CD4-positive, alpha-beta T cell (primary cell): ENCODE measurements around the gene TTYH3. TPM values are rescaled to one million over a fixed set of nuclear protein-coding genes. Genes with fewer than 3 reads are reported as not detected.
A peak's percentile ranks its signal among the peaks of the same experiment; 100 is the strongest.

Experiments
- ATAC-seq: fragments of 200-7000 bp; cut with Tn5 transposase; one replicate; pipeline ENCODE4 v1.10.0; 2022; ENCODE audit warnings: mild to moderate bottlenecking; ENCODE audit not compliant: poor library complexity
- CTCF ChIA-PET: fragments of 350-600 bp; sonication (Branson Sonifier 250); formaldehyde crosslinking; loops from one replicate; lab custom pipeline; 2021; ENCODE audit warnings: antibody characterized with exemption, inconsistent platforms; lab: Charles Lee
- POLR2A ChIA-PET: fragments of 350-600 bp; sonication (Branson Sonifier 250); formaldehyde crosslinking; loops from one replicate; lab custom pipeline; 2021; ENCODE audit warnings: antibody characterized with exemption, inconsistent platforms; lab: Charles Lee
- DNase-seq, 14 experiments: peaks; one replicate each; pipeline ENCODE4 v3.0.0-alpha.2; 2013 to 2020; ENCODE audit warnings: mixed read lengths in 2 of 14
- H3K27ac ChIP-seq, 2 donors: one replicate each; pipeline versions ENCODE4 v1.5.1 to v1.7.0; 2013; ENCODE audit warnings: low read length in 2 of 2, low read depth in 1 of 2, mild to moderate bottlenecking in 1 of 2
- H3K27me3 ChIP-seq, 2 experiments: 1 replicate in 1 of 2; 2 replicates in 1 of 2; pipeline versions ENCODE4 v1.6.1 to v1.7.0; 2013; ENCODE audit warnings: low read length in 2 of 2, control low read depth in 1 of 2, mild to moderate bottlenecking in 1 of 2, moderate library complexity in 1 of 2; ENCODE audit not compliant: insufficient read depth in 2 of 2, control insufficient read depth in 1 of 2
- H3K36me3 ChIP-seq: one replicate; pipeline ENCODE4 v1.6.1; 2013; ENCODE audit warnings: low read length, control low read depth; ENCODE audit not compliant: insufficient read depth
- H3K4me1 ChIP-seq: one replicate; pipeline ENCODE4 v1.6.1; 2013; ENCODE audit warnings: low read length, control low read depth; ENCODE audit not compliant: insufficient read depth
- H3K4me3 ChIP-seq: one replicate; pipeline ENCODE4 v1.5.1; 2013; ENCODE audit warnings: mild to moderate bottlenecking, low read length, moderate library complexity
- H3K9me3 ChIP-seq, 2 experiments: 1 replicate in 1 of 2; 2 replicates in 1 of 2; pipeline versions ENCODE4 v1.6.1 to v1.7.0; 2013; ENCODE audit warnings: low read length in 2 of 2, mild to moderate bottlenecking in 2 of 2, control low read depth in 1 of 2, moderate library complexity in 1 of 2; ENCODE audit not compliant: control insufficient read depth in 1 of 2, insufficient read depth in 1 of 2
- H3K27ac Mint-ChIP-seq: one replicate; pipeline ENCODE4 v1.8.0; 2020; ENCODE audit warnings: mixed read lengths
- H3K27me3 Mint-ChIP-seq: one replicate; pipeline ENCODE4 v1.8.0; 2021; ENCODE audit warnings: mixed read lengths
- H3K36me3 Mint-ChIP-seq: one replicate; pipeline ENCODE4 v1.8.0; 2021; ENCODE audit warnings: low read depth, mixed read lengths
- H3K4me1 Mint-ChIP-seq: one replicate; pipeline ENCODE4 v1.8.0; 2021; ENCODE audit warnings: low read depth, mixed read lengths
- H3K4me3 Mint-ChIP-seq: one replicate; pipeline ENCODE4 v1.8.0; 2020; ENCODE audit warnings: mild to moderate bottlenecking, mixed read lengths
- H3K9me3 Mint-ChIP-seq: one replicate; pipeline ENCODE4 v1.8.0; 2020; ENCODE audit warnings: mixed read lengths
- intact Hi-C, 2 experiments: fragments of 100-400 bp; cut with DNase I in 1 of 2; cut with micrococcal nuclease in 1 of 2; formaldehyde crosslinking; loops; one replicate each; pipeline versions ENCODE4 v1.15.1 to v1.9.0; 2023 to 2025; cut with DNase I, micrococcal nuclease
- total RNA-seq, 174 experiments: library from RNA in 2 of 174; stranded (reverse) in 2 of 174; gene quantifications; one replicate each; pipeline ENCODE4 v1.2.3 and lab custom pipeline; 2021 to 2026
- TF ChIP-seq, protein P1 (sequence below): fragments of 200-600 bp; IDR thresholded peaks from one replicate; pipeline ENCODE4 v1.8.0; 2022; ENCODE audit warnings: antibody characterized with exemption, mild to moderate bottlenecking

TTYH3 gene
- total RNA-seq, 2 experiments from 2014 or later, result 7.9 to 9.3 TPM

DNA sequence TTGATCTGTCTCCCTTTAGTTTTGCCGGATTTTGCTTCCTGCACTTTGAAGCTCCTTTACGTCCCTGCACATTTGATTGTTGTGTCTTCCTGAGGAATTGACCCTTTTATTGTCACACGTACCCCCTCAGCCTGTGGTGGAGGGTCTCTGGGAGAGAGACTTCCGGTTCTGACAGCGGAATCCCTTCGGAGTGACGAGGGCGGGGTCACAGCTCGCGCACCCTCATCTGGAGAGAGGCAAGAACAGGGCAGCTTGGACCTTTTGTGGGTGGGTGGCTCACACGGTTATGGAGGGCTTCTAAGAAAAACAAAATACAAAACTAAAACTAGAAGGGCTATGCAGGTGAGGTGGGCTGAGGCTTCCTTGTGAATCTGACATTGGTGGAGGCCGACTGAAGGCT lies 82.2 kb downstream of the TTYH3 start:
- TF ChIP-seq, protein P1, sequence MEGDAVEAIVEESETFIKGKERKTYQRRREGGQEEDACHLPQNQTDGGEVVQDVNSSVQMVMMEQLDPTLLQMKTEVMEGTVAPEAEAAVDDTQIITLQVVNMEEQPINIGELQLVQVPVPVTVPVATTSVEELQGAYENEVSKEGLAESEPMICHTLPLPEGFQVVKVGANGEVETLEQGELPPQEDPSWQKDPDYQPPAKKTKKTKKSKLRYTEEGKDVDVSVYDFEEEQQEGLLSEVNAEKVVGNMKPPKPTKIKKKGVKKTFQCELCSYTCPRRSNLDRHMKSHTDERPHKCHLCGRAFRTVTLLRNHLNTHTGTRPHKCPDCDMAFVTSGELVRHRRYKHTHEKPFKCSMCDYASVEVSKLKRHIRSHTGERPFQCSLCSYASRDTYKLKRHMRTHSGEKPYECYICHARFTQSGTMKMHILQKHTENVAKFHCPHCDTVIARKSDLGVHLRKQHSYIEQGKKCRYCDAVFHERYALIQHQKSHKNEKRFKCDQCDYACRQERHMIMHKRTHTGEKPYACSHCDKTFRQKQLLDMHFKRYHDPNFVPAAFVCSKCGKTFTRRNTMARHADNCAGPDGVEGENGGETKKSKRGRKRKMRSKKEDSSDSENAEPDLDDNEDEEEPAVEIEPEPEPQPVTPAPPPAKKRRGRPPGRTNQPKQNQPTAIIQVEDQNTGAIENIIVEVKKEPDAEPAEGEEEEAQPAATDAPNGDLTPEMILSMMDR, result no peak
- Mint-ChIP-seq H3K36me3 (no peaks in the 10 kb centered on the region), H3K4me3 (no peak overlapping the region), H3K4me1 (peaks cover 76% of the 10 kb centered on the region), H3K9me3 (no peaks in the 10 kb centered on the region), H3K27ac (peak overlapping the region; percentile 44), H3K27me3 (no peaks in the 10 kb centered on the region)
- DNase-seq (no peak), ATAC-seq (no peak)
- intact Hi-C loops, result loop anchor here in 1 of 2 experiments (10.0 kb wide), 1 partner anchor 149 kb away; no protein-coding TSS in a partner anchor
- Histone ChIP-seq H3K36me3 (no peaks in the 10 kb centered on the region), H3K9me3 (peaks cover 0 to 4% of the 10 kb centered on the region in 2 experiments), H3K4me3 (no peak overlapping the region), H3K4me1 (peaks cover 90% of the 10 kb centered on the region), H3K27me3 (no peaks in the 10 kb centered on the region), H3K27ac (no peak overlapping the region)
- POLR2A ChIA-PET, result interaction anchor here (0.7 to 1.0 kb wide), 2 partner anchors 14 to 1493 kb away, joined by 3 to 4 read pairs; no protein-coding TSS in a partner anchor
- CTCF ChIA-PET, result interaction anchor here (3.3 kb wide), 1 partner anchor 43 kb away, joined by 8 read pairs; no protein-coding TSS in a partner anchor

Other genes with a start within 250 kb of the TTYH3 start
- gene CHST12, start 228.4 kb upstream of the TTYH3 start, total RNA-seq, result 1 to 10 TPM; 6.6 to 8.6 TPM
- not detected for gene GRIFIN, start 155.6 kb upstream of the TTYH3 start, total RNA-seq
- 10 to 100 TPM; 96.7 to 99.8 TPM for gene LFNG, start 112.2 kb upstream of the TTYH3 start, total RNA-seq
- 10 to 100 TPM; 24.1 to 24.5 TPM for gene BRAT1, start 76.5 kb upstream of the TTYH3 start, total RNA-seq
- gene IQCE, start 73.0 kb upstream of the TTYH3 start, total RNA-seq, result 1 to 10 TPM; 4.3 to 5.6 TPM
- gene AMZ1, start 56.2 kb downstream of the TTYH3 start, total RNA-seq, result under 1 TPM; 0.25 to 0.36 TPM
- gene GNA12, start 212.3 kb downstream of the TTYH3 start, total RNA-seq, result 10 to 100 TPM; 16.0 to 16.1 TPM